K562 (cell line): ENCODE data around the gene RNMT. TPM values are rescaled to one million over a fixed set of nuclear protein-coding genes. Genes with fewer than 3 reads are reported as not detected.

Experiments
- ATF2 ChIP-seq: sonication (generic); formaldehyde crosslinking; IDR thresholded peaks from 2 replicates; pipeline ENCODE4 v1.8.1; 2022; ENCODE audit warnings: missing genetic modification reagents
- BHLHE40 ChIP-seq: IDR thresholded peaks from 2 replicates; pipeline ENCODE4 v1.6.1; 2011; ENCODE audit warnings: low read length, improper control_type of control experiment
- CTCF ChIP-seq, 3 experiments: IDR thresholded peaks in 2 of 3; conservative IDR thresholded peaks in 1 of 3; 2 replicates each; pipeline ENCODE4 v1.5.1; 2011 to 2012; ENCODE audit warnings: low read length in 3 of 3, mild to moderate bottlenecking in 3 of 3, control low read depth in 2 of 3, improper control_type of control experiment in 1 of 3, inconsistent platforms in 1 of 3, low read depth in 1 of 3, mixed read lengths in 1 of 3, moderate library complexity in 1 of 3; ENCODE audit not compliant: insufficient read depth in 2 of 3
- E2F5 ChIP-seq: sonication (generic); formaldehyde crosslinking; IDR thresholded peaks from 2 replicates; pipeline ENCODE4 v1.8.0; 2022; ENCODE audit warnings: mild to moderate bottlenecking, missing genetic modification reagents
- ELF2 ChIP-seq: fragments of 250-450 bp; sonication (Bioruptor Pico); IDR thresholded peaks from 2 replicates; pipeline ENCODE4 v1.5.0; 2021; ENCODE audit warnings: mild to moderate bottlenecking
- ERF ChIP-seq: fragments of 450-650 bp; formaldehyde crosslinking; IDR thresholded peaks from 2 replicates; pipeline ENCODE4 v1.4.0; 2020; ENCODE audit warnings: mild to moderate bottlenecking, mixed read lengths
- ETV1 ChIP-seq: fragments of 450-650 bp; conservative IDR thresholded peaks from 2 replicates; pipeline ENCODE4 v1.6.1; 2016; ENCODE audit warnings: missing genetic modification characterization, control low read depth, low read depth, missing compliant biosample characterization
- HNRNPL ChIP-seq: fragments of 200-400 bp; formaldehyde crosslinking; IDR thresholded peaks from 2 replicates; pipeline ENCODE4 v1.6.1; 2017; ENCODE audit warnings: low read depth, mild to moderate bottlenecking, low read length
- JUN ChIP-seq, 2 experiments: sonication (generic) in 1 of 2; formaldehyde crosslinking in 1 of 2; IDR thresholded peaks; 2 replicates each; pipeline versions ENCODE4 v1.6.1 to v1.8.0; 2012 to 2022; ENCODE audit warnings: borderline replicate concordance in 2 of 2, mild to moderate bottlenecking in 2 of 2, improper control_type of control experiment in 1 of 2, low read depth in 1 of 2, low read length in 1 of 2, missing genetic modification reagents in 1 of 2
- KLF1 ChIP-seq: fragments of 450-650 bp; IDR thresholded peaks from 2 replicates; pipeline ENCODE4 v1.6.1; 2016; ENCODE audit warnings: missing genetic modification characterization, missing compliant biosample characterization
- RBFOX2 ChIP-seq: fragments of 200-400 bp; formaldehyde crosslinking; IDR thresholded peaks from 2 replicates; pipeline ENCODE4 v1.6.1; 2017; ENCODE audit warnings: low read depth, mild to moderate bottlenecking, low read length, moderate library complexity
- SIN3B ChIP-seq: fragments of 450-650 bp; IDR thresholded peaks from 2 replicates; pipeline ENCODE4 v1.6.1; 2017; ENCODE audit warnings: low read depth, mild to moderate bottlenecking, moderate library complexity
- SNIP1 ChIP-seq: fragments of 450-650 bp; IDR thresholded peaks from 2 replicates; pipeline ENCODE4 v1.7.1; 2017; ENCODE audit warnings: low read depth, mild to moderate bottlenecking
- SP1 ChIP-seq: sonication (generic); formaldehyde crosslinking; IDR thresholded peaks from 2 replicates; pipeline ENCODE4 v1.8.1; 2022; ENCODE audit warnings: mild to moderate bottlenecking, missing genetic modification reagents
- TBL1XR1 ChIP-seq, 2 experiments: IDR thresholded peaks; 2 replicates each; pipeline ENCODE4 v1.6.1; 2012; ENCODE audit warnings: improper control_type of control experiment in 2 of 2, low read length in 2 of 2, mild to moderate bottlenecking in 1 of 2
- TRIM28 ChIP-seq: fragments of 450-650 bp; IDR thresholded peaks from 2 replicates; pipeline ENCODE4 v1.6.1; 2017
- ZNF274 ChIP-seq: IDR thresholded peaks from 2 replicates; pipeline ENCODE4 v1.6.1; 2011; ENCODE audit warnings: low read depth, mild to moderate bottlenecking, low read length, moderate library complexity, borderline replicate concordance
- polyA plus RNA-seq, 8 experiments: library from polyadenylated mRNA; depleted of rRNA in 4 of 8; stranded (reverse) in 5 of 8; unstranded in 3 of 8; fragments of >200 nt; fragmentation: Nextera tagmentation in 2 of 8; fragmentation: Illumina TruSeq in 1 of 8; extraction: Ambion mirVana in 2 of 8; extraction: Trizol in 1 of 8; gene quantifications; 2 replicates each; pipeline versions ENCODE4 v1.2.1 to v1.2.3, GENCODE V29; 2011 to 2014; ENCODE audit warnings: inconsistent platforms in 1 of 8, missing spikeins in 1 of 8
- total RNA-seq, 7 experiments: library from RNA; depleted of rRNA in 6 of 7; stranded (reverse); fragments of >200 nt in 6 of 7; fragmentation: Illumina TruSeq in 2 of 7; extraction: Trizol in 2 of 7; gene quantifications; 2 replicates each; pipeline versions ENCODE4 v1.2.1 to v1.2.3, GENCODE V29; 2011 to 2021; ENCODE audit warnings: low replicate concordance in 1 of 7
- TF ChIP-seq, protein P1 (sequence below): fragments of 450-650 bp; IDR thresholded peaks from 2 replicates; pipeline ENCODE4 v1.6.1; 2014; ENCODE audit warnings: low read depth, mild to moderate bottlenecking, moderate library complexity, borderline replicate concordance
- TF ChIP-seq, protein P2 (sequence below), 2 experiments: fragments of 450-650 bp; conservative IDR thresholded peaks; 2 replicates each; pipeline ENCODE4 v1.6.1; 2017; ENCODE audit warnings: mild to moderate bottlenecking in 2 of 2, moderate library complexity in 2 of 2

The RNMT gene
- total and polyA plus RNA-seq, 9 of the 15 experiments (the other 6 are each of a cell fraction or from before 2014, with no cell fraction given), result 20.2 to 63.4 (median 34.1) TPM

GRCh38 chr18:13726232-13726971 is at the start of gene RNMT, which contains the start of gene FAM210A (continued):
- TF ChIP-seq TRIM28 (no peak), CTCF (IDR thresholded peaks at IDR 0.05 in 2 of 3, conservative IDR thresholded peaks at IDR 0.05 in 1 of 3; ENCODE audit: insufficient read depth in 2 of 3, low read depth in 1 of 3, low read length in 3 of 3) (peak in 2 of 3 experiments; percentile 5 to 14; a peak in 1 of 6 replicates), RBFOX2 (peak; percentile 98), KLF1 (peak; percentile 83), SIN3B (peak; percentile 82; the same call in 1 of the 2 replicates), ERF (CRISPR knock-in tag) (peak; percentile 69; the same call in 1 of the 2 replicates), E2F5 (CRISPR knock-in tag) (no peak), HNRNPL (0 out of 2 replicates have a peak, but pooled peaks have one; percentile 82), BHLHE40 (peak; percentile 98), ELF2 (CRISPR knock-in tag) (peak; percentile 89), ATF2 (CRISPR knock-in tag) (no peak), TBL1XR1 (IDR thresholded peaks at IDR 0.05; ENCODE audit: low read length in 2 of 2) (peak in 1 of 2 experiments; percentile 82; a peak in 2 of 4 replicates), SNIP1 (no peak), JUN (IDR thresholded peaks at IDR 0.05; ENCODE audit: borderline replicate concordance, low read depth, low read length) (peak; percentile 94), JUN (CRISPR knock-in tag; IDR thresholded peaks at IDR 0.05; ENCODE audit: borderline replicate concordance) (no peak), SP1 (CRISPR knock-in tag) (peak; percentile 49; the same call in 1 of the 2 replicates), ZNF274 (no peak), ETV1 (tag) (peak; percentile 97)
- TF ChIP-seq, protein P1, sequence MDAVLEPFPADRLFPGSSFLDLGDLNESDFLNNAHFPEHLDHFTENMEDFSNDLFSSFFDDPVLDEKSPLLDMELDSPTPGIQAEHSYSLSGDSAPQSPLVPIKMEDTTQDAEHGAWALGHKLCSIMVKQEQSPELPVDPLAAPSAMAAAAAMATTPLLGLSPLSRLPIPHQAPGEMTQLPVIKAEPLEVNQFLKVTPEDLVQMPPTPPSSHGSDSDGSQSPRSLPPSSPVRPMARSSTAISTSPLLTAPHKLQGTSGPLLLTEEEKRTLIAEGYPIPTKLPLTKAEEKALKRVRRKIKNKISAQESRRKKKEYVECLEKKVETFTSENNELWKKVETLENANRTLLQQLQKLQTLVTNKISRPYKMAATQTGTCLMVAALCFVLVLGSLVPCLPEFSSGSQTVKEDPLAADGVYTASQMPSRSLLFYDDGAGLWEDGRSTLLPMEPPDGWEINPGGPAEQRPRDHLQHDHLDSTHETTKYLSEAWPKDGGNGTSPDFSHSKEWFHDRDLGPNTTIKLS, result peak; percentile 93
- TF ChIP-seq, protein P2, sequence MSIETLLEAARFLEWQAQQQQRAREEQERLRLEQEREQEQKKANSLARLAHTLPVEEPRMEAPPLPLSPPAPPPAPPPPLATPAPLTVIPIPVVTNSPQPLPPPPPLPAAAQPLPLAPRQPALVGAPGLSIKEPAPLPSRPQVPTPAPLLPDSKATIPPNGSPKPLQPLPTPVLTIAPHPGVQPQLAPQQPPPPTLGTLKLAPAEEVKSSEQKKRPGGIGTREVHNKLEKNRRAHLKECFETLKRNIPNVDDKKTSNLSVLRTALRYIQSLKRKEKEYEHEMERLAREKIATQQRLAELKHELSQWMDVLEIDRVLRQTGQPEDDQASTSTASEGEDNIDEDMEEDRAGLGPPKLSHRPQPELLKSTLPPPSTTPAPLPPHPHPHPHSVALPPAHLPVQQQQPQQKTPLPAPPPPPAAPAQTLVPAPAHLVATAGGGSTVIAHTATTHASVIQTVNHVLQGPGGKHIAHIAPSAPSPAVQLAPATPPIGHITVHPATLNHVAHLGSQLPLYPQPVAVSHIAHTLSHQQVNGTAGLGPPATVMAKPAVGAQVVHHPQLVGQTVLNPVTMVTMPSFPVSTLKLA (conservative IDR thresholded peaks at IDR 0.05), result peak; percentile 99 to 100
